Retinal pigment epithelial cell (primary cell): ENCODE data around the gene TMEM196.

Experiments
- DNase-seq: peaks from one replicate; pipeline ENCODE4 v3.0.0-alpha.2; 2010; ENCODE audit warnings: low read depth
- H3K4me3 ChIP-seq: 2 replicates; pipeline ENCODE4 v1.5.1; 2011; ENCODE audit warnings: mild to moderate bottlenecking, low read length, control low read depth, moderate library complexity
- TF ChIP-seq, protein P1 (sequence below): conservative IDR thresholded peaks from 2 replicates; pipeline ENCODE4 v1.5.1; 2011; ENCODE audit warnings: low read depth, low read length, control low read depth, inconsistent platforms

The TMEM196 gene

DNA sequence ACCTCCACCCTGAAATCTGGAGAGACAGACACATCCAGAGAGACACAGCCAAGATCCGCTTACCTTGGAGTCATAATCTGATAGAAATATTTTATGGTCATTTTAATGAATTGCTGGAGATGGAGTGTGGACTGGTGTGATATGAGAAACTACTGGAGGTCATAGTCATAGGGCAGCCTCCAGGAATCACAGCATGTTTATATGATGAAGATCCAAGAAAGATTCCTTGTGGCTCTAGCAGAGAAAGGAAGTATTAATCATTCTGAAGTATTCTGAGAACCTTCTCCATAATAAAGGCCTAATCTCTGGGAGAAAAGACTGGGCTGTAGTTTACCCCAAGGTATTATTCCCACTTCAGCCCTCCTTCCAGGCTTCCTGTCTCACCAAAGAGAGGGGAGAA is 102.6 kb downstream of the TMEM196 start:
- H3K4me3 ChIP-seq = no peak overlapping the region
- no peak for DNase-seq
- TF ChIP-seq, protein P1, sequence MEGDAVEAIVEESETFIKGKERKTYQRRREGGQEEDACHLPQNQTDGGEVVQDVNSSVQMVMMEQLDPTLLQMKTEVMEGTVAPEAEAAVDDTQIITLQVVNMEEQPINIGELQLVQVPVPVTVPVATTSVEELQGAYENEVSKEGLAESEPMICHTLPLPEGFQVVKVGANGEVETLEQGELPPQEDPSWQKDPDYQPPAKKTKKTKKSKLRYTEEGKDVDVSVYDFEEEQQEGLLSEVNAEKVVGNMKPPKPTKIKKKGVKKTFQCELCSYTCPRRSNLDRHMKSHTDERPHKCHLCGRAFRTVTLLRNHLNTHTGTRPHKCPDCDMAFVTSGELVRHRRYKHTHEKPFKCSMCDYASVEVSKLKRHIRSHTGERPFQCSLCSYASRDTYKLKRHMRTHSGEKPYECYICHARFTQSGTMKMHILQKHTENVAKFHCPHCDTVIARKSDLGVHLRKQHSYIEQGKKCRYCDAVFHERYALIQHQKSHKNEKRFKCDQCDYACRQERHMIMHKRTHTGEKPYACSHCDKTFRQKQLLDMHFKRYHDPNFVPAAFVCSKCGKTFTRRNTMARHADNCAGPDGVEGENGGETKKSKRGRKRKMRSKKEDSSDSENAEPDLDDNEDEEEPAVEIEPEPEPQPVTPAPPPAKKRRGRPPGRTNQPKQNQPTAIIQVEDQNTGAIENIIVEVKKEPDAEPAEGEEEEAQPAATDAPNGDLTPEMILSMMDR = no peak
